Glutamatergic neuron (in vitro differentiated cells): Measurements from ENCODE around the gene IKZF4. TPM values are rescaled to one million over a fixed set of nuclear protein-coding genes. Genes with fewer than 3 reads are reported as not detected.

Experiments
- DNase-seq: peaks from one replicate; pipeline ENCODE4 v3.0.0; 2022
- H3K27ac Mint-ChIP-seq: one replicate; pipeline ENCODE4 v1.8.0; 2020; ENCODE audit warnings: mild to moderate bottlenecking, mixed read lengths, inconsistent platforms; ENCODE audit not compliant: unreplicated experiment
- H3K27me3 Mint-ChIP-seq: one replicate; pipeline ENCODE4 v1.8.0; 2020; ENCODE audit warnings: mild to moderate bottlenecking, moderate library complexity, mixed read lengths, inconsistent platforms; ENCODE audit not compliant: unreplicated experiment
- H3K36me3 Mint-ChIP-seq: one replicate; pipeline ENCODE4 v1.8.0; 2020; ENCODE audit warnings: mild to moderate bottlenecking, mixed read lengths, inconsistent platforms; ENCODE audit not compliant: unreplicated experiment
- H3K4me1 Mint-ChIP-seq: one replicate; pipeline ENCODE4 v1.8.0; 2020; ENCODE audit warnings: mild to moderate bottlenecking, low read depth, mixed read lengths, inconsistent platforms; ENCODE audit not compliant: unreplicated experiment
- H3K4me3 Mint-ChIP-seq: one replicate; pipeline ENCODE4 v1.8.0; 2020; ENCODE audit warnings: mild to moderate bottlenecking, mixed read lengths, inconsistent platforms; ENCODE audit not compliant: unreplicated experiment
- H3K9me3 Mint-ChIP-seq: one replicate; pipeline ENCODE4 v1.8.0; 2020; ENCODE audit warnings: mild to moderate bottlenecking, moderate library complexity, mixed read lengths, inconsistent platforms; ENCODE audit not compliant: unreplicated experiment
- CTCF ChIP-seq: fragments of 200-600 bp; sonication (generic); IDR thresholded peaks from one replicate; pipeline ENCODE4 v1.5.0; 2021; ENCODE audit not compliant: partially characterized antibody, unreplicated experiment
- long read RNA-seq: library from polyadenylated mRNA; unstranded; transcript quantifications from one replicate; pipeline ENCODE4 v2.0.0, GENCODE V29; 2020; ENCODE audit not compliant: unreplicated experiment
- total RNA-seq: library from RNA; stranded (reverse); fragmentation: NEBNext Ultra II Directional; extraction: Animal tissue kit (Norgen Biotek cat#: 25700); gene quantifications from one replicate; pipeline ENCODE4 v1.2.1, GENCODE V29; 2021; ENCODE audit not compliant: unreplicated experiment

The IKZF4 gene
- total RNA-seq: 24.1 TPM
- long read RNA-seq, partial matches to known transcripts: 0 of 2 reads
- long read RNA-seq, other reads (novel, unspliced or antisense): 2 of 2 reads

- H3K27me3 Mint-ChIP-seq: peaks cover 17% of the 10 kb centered on the region
- TF ChIP-seq CTCF: no peak
- peak within 1 kb of the TSS; percentile 100 for H3K27ac Mint-ChIP-seq
- peak within 1 kb of the TSS; percentile 97 for H3K4me3 Mint-ChIP-seq
- peaks cover 21% of the 10 kb centered on the region for H3K4me1 Mint-ChIP-seq
- peak; percentile 88 for DNase-seq
- peaks cover 13% of the 10 kb centered on the region for H3K9me3 Mint-ChIP-seq
- no peaks in the 10 kb centered on the region for H3K36me3 Mint-ChIP-seq
Measured at GRCh38 chr12:56020423-56021184, at the start of gene IKZF4. IKZF4 (plus strand) TSS chr12:56021043; CDS start chr12:56021494, 451 bp downstream.

- peaks cover 4% of the 10 kb centered on the region for H3K27me3 Mint-ChIP-seq
- H3K27ac Mint-ChIP-seq: peak overlapping the region; percentile 33
- H3K9me3 Mint-ChIP-seq: peaks cover 4% of the 10 kb centered on the region
- no peak for DNase-seq
- no peak for TF ChIP-seq CTCF
- peaks cover 4% of the 10 kb centered on the region for H3K36me3 Mint-ChIP-seq
- no peak overlapping the region for H3K4me3 Mint-ChIP-seq
- peaks cover 14% of the 10 kb centered on the region for H3K4me1 Mint-ChIP-seq
Measured at GRCh38 chr12:55972042-55972441, 48.8 kb upstream of the IKZF4 start.

GRCh38 chr12:55972456-55972855 is 48.4 kb upstream of the IKZF4 start:
- DNase-seq: no peak
- H3K36me3 Mint-ChIP-seq: peaks cover 4% of the 10 kb centered on the region
- no peak for TF ChIP-seq CTCF
- H3K4me1 Mint-ChIP-seq: peaks cover 13% of the 10 kb centered on the region
- H3K27ac Mint-ChIP-seq: peak overlapping the region; percentile 33
- H3K4me3 Mint-ChIP-seq: no peak overlapping the region
- peaks cover 4% of the 10 kb centered on the region for H3K9me3 Mint-ChIP-seq
- peaks cover 3% of the 10 kb centered on the region for H3K27me3 Mint-ChIP-seq

GRCh38 chr12:55972911-55973598 is 47.8 kb upstream of the IKZF4 start:
- Mint-ChIP-seq H3K36me3 (peaks cover 4% of the 10 kb centered on the region), H3K27me3 (no peaks in the 10 kb centered on the region), H3K4me1 (peaks cover 11% of the 10 kb centered on the region), H3K27ac (no peak overlapping the region), H3K9me3 (peaks cover 2% of the 10 kb centered on the region), H3K4me3 (no peak overlapping the region)
- no peak for TF ChIP-seq CTCF
- no peak for DNase-seq
